GM23338 (cell line): Measurements from ENCODE around the gene TSHZ2. TPM values are rescaled to one million over a fixed set of nuclear protein-coding genes. Genes with fewer than 3 reads are reported as not detected.

Source experiments
- ATAC-seq: fragments of 200-7000 bp; cut with Tn5 transposase; 3 replicates; pipeline ENCODE4 v1.9.1; 2020
- DNase-seq: peaks from one replicate; pipeline ENCODE4 v3.0.0-alpha.2; 2015; ENCODE audit warnings: low spot score
- H2AFZ ChIP-seq: fragments of 200-600 bp; sonication (generic); 2 replicates; pipeline ENCODE4 v1.8.0; 2016; ENCODE audit warnings: antibody characterized with exemption, mild to moderate bottlenecking, moderate library complexity
- H3F3A ChIP-seq: fragments of 200-600 bp; sonication (generic); replicated peaks from 2 replicates; pipeline ENCODE4 v1.8.0; 2017; ENCODE audit warnings: antibody characterized with exemption, mixed run types, low read depth
- H3K27ac ChIP-seq: fragments of 200-600 bp; sonication (generic); 2 replicates; pipeline ENCODE4 v1.6.1; 2016; ENCODE audit warnings: low read depth
- H3K27me3 ChIP-seq: fragments of 200-600 bp; sonication (generic); 2 replicates; pipeline ENCODE4 v1.8.0; 2016; ENCODE audit warnings: mild to moderate bottlenecking, mixed run types, moderate library complexity; ENCODE audit not compliant: insufficient read depth
- H3K36me3 ChIP-seq: fragments of 200-600 bp; sonication (generic); 2 replicates; pipeline ENCODE4 v1.8.0; 2016; ENCODE audit warnings: mild to moderate bottlenecking; ENCODE audit not compliant: insufficient read depth
- H3K4me1 ChIP-seq: fragments of 200-600 bp; sonication (generic); 2 replicates; pipeline ENCODE4 v1.8.0; 2016; ENCODE audit warnings: mild to moderate bottlenecking, moderate library complexity; ENCODE audit not compliant: insufficient read depth
- H3K4me2 ChIP-seq: fragments of 200-600 bp; sonication (generic); 2 replicates; pipeline ENCODE4 v1.7.1; 2017; ENCODE audit warnings: mixed run types
- H3K4me3 ChIP-seq: fragments of 200-600 bp; sonication (generic); 2 replicates; pipeline ENCODE4 v1.6.1; 2016; ENCODE audit warnings: mixed run types
- H3K79me2 ChIP-seq: fragments of 200-600 bp; sonication (generic); replicated peaks from 2 replicates; pipeline ENCODE4 v1.8.0; 2017; ENCODE audit warnings: mild to moderate bottlenecking; ENCODE audit not compliant: insufficient read depth
- H3K9me2 ChIP-seq: fragments of 200-600 bp; sonication (generic); 2 replicates; pipeline ENCODE4 v1.8.0; 2017; ENCODE audit not compliant: insufficient read depth
- H4K20me1 ChIP-seq: fragments of 200-600 bp; sonication (generic); replicated peaks from 2 replicates; pipeline ENCODE4 v1.8.0; 2017; ENCODE audit warnings: mild to moderate bottlenecking; ENCODE audit not compliant: insufficient read depth
- H3K27ac Mint-ChIP-seq: 2 replicates; pipeline ENCODE4 v1.8.0; 2020; ENCODE audit warnings: inconsistent platforms, mild to moderate bottlenecking, moderate library complexity, mixed read lengths
- H3K27me3 Mint-ChIP-seq: 3 replicates; pipeline ENCODE4 v1.8.0; 2022; ENCODE audit warnings: low read depth, mild to moderate bottlenecking, moderate library complexity, mixed read lengths, inconsistent platforms; ENCODE audit not compliant: insufficient read depth, poor library complexity
- H3K36me3 Mint-ChIP-seq: 3 replicates; pipeline ENCODE4 v1.8.0; 2021; ENCODE audit warnings: low read depth, mild to moderate bottlenecking, inconsistent platforms, moderate library complexity, mixed read lengths
- H3K4me1 Mint-ChIP-seq: 3 replicates; pipeline ENCODE4 v1.8.0; 2020; ENCODE audit warnings: mild to moderate bottlenecking, inconsistent platforms, mixed read lengths
- H3K4me3 Mint-ChIP-seq: 3 replicates; pipeline ENCODE4 v1.8.0; 2021; ENCODE audit warnings: moderate library complexity, mild to moderate bottlenecking, inconsistent platforms, mixed read lengths
- H3K9me3 Mint-ChIP-seq: 3 replicates; pipeline ENCODE4 v1.8.0; 2020; ENCODE audit warnings: moderate library complexity, mild to moderate bottlenecking, inconsistent platforms, mixed read lengths
- CREB1 ChIP-seq: fragments of 250-450 bp; sonication (Bioruptor Pico); IDR thresholded peaks from 2 replicates; pipeline ENCODE4 v1.5.0; 2020; ENCODE audit warnings: low read depth, mild to moderate bottlenecking, moderate library complexity
- EZH2 ChIP-seq: fragments of 200-600 bp; sonication (generic); IDR thresholded peaks from one replicate; pipeline ENCODE4 v1.8.0; 2017; ENCODE audit warnings: antibody characterized with exemption, mild to moderate bottlenecking, low read depth; ENCODE audit not compliant: unreplicated experiment
- EZH2phosphoT487 ChIP-seq: fragments of 200-600 bp; sonication (generic); IDR thresholded peaks from one replicate; pipeline ENCODE4 v1.8.1; 2018; ENCODE audit warnings: antibody characterized with exemption; ENCODE audit not compliant: unreplicated experiment
- JUNB ChIP-seq: IDR thresholded peaks from one replicate; pipeline ENCODE4 v1.6.1; 2016; ENCODE audit warnings: antibody characterized with exemption; ENCODE audit not compliant: unreplicated experiment
- NANOG ChIP-seq: IDR thresholded peaks from 2 replicates; pipeline ENCODE4 v1.6.1; 2016; ENCODE audit warnings: antibody characterized with exemption, borderline replicate concordance
- POLR2AphosphoS5 ChIP-seq: IDR thresholded peaks from 2 replicates; pipeline ENCODE4 v1.6.1; 2016; ENCODE audit warnings: antibody characterized with exemption, low read depth
- STAT1 ChIP-seq: IDR thresholded peaks from one replicate; pipeline ENCODE4 v1.6.1; 2016; ENCODE audit warnings: antibody characterized with exemption; ENCODE audit not compliant: unreplicated experiment
- ZNF114 ChIP-seq: fragments of 250-450 bp; sonication (Bioruptor Pico); IDR thresholded peaks from 2 replicates; pipeline ENCODE4 v1.5.0; 2020; ENCODE audit warnings: mild to moderate bottlenecking, moderate library complexity
- ZNF331 ChIP-seq: fragments of 250-450 bp; sonication (Bioruptor Pico); IDR thresholded peaks from 2 replicates; pipeline ENCODE4 v1.5.0; 2020; ENCODE audit warnings: low read depth, mild to moderate bottlenecking, moderate library complexity
- polyA plus RNA-seq: library from polyadenylated mRNA; unstranded; fragments of >200 nt; fragmentation: Nextera tagmentation; extraction: Ambion mirVana; gene quantifications from 2 replicates; pipeline ENCODE4 v1.2.1, GENCODE V29; 2016
- total RNA-seq: library from RNA; depleted of rRNA; stranded (reverse); fragments of >200 nt; shearing (Covaris generic); gene quantifications from 2 replicates; pipeline ENCODE4 v1.2.3, GENCODE V29; 2014
- TF ChIP-seq, protein P1 (sequence below), 2 experiments: fragments of 200-600 bp in 1 of 2; sonication (generic) in 1 of 2; conservative IDR thresholded peaks; 2 replicates each; pipeline versions ENCODE4 v1.5.1 to v1.6.1; 2016 to 2017; ENCODE audit warnings: antibody characterized with exemption in 2 of 2, low read depth in 2 of 2, mild to moderate bottlenecking in 2 of 2, moderate library complexity in 1 of 2
- TF ChIP-seq, protein P2 (sequence below): fragments of 250-450 bp; sonication (Bioruptor Pico); IDR thresholded peaks from 2 replicates; pipeline ENCODE4 v1.5.0; 2020; ENCODE audit warnings: mild to moderate bottlenecking, moderate library complexity
- TF ChIP-seq, protein P3 (sequence below): IDR thresholded peaks from 2 replicates; pipeline ENCODE4 v1.6.1; 2016; ENCODE audit warnings: antibody characterized with exemption
- TF ChIP-seq, protein P4 (sequence below): IDR thresholded peaks from one replicate; pipeline ENCODE4 v1.6.1; 2018; ENCODE audit warnings: antibody characterized with exemption; ENCODE audit not compliant: unreplicated experiment

The TSHZ2 gene
- total and polyA plus RNA-seq, 2 experiments from 2014 or later, result 0.49 to 1.3 TPM

DNA sequence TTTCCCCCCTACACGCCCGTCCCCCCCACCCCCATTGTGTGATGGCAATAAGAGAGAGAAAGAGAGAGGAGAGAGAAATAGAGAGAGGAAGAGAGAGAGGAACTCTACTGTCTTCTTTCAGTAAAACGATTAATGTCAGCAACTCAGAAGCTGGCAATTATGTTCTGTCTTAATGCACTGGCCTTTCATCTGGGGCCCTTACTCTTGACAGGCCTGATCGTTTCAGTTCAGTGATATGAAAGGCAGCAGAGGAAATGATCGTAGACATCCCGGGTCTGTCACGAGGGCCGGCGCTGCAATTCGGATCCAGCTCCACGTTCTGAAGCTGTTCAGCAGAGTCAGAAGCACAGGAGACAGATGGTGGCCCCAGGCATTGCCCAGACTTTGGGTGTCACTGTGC lies 312.5 kb downstream of the TSHZ2 start:
- Mint-ChIP-seq H3K9me3 (no peaks in the 10 kb centered on the region), H3K27me3 (peaks cover 2% of the 10 kb centered on the region), H3K4me3 (no peak overlapping the region), H3K27ac (no peak overlapping the region), H3K36me3 (no peaks in the 10 kb centered on the region), H3K4me1 (peaks cover 45% of the 10 kb centered on the region)
- H3K4me2 ChIP-seq, result no peak overlapping the region
- H3K27ac ChIP-seq, result no peak overlapping the region
- H3K79me2 ChIP-seq, result no peaks in the 10 kb centered on the region
- no peaks in the 10 kb centered on the region for H3K27me3 ChIP-seq
- no peaks in the 10 kb centered on the region for H4K20me1 ChIP-seq
- H2AFZ ChIP-seq, result peak overlapping the region; percentile 53; the same call in 1 of the 2 replicates
- no peaks in the 10 kb centered on the region for H3K9me2 ChIP-seq
- peaks cover 36% of the 10 kb centered on the region for H3K4me1 ChIP-seq
- no peak for TF ChIP-seq POLR2AphosphoS5
- TF ChIP-seq, protein P1, sequence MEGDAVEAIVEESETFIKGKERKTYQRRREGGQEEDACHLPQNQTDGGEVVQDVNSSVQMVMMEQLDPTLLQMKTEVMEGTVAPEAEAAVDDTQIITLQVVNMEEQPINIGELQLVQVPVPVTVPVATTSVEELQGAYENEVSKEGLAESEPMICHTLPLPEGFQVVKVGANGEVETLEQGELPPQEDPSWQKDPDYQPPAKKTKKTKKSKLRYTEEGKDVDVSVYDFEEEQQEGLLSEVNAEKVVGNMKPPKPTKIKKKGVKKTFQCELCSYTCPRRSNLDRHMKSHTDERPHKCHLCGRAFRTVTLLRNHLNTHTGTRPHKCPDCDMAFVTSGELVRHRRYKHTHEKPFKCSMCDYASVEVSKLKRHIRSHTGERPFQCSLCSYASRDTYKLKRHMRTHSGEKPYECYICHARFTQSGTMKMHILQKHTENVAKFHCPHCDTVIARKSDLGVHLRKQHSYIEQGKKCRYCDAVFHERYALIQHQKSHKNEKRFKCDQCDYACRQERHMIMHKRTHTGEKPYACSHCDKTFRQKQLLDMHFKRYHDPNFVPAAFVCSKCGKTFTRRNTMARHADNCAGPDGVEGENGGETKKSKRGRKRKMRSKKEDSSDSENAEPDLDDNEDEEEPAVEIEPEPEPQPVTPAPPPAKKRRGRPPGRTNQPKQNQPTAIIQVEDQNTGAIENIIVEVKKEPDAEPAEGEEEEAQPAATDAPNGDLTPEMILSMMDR (conservative IDR thresholded peaks at IDR 0.05; ENCODE audit: low read depth in 2 of 2), result no peak
- no peak for TF ChIP-seq JUNB
- TF ChIP-seq EZH2, result no peak
- no peak for TF ChIP-seq CREB1 (CRISPR knock-in tag)
- TF ChIP-seq, protein P2, sequence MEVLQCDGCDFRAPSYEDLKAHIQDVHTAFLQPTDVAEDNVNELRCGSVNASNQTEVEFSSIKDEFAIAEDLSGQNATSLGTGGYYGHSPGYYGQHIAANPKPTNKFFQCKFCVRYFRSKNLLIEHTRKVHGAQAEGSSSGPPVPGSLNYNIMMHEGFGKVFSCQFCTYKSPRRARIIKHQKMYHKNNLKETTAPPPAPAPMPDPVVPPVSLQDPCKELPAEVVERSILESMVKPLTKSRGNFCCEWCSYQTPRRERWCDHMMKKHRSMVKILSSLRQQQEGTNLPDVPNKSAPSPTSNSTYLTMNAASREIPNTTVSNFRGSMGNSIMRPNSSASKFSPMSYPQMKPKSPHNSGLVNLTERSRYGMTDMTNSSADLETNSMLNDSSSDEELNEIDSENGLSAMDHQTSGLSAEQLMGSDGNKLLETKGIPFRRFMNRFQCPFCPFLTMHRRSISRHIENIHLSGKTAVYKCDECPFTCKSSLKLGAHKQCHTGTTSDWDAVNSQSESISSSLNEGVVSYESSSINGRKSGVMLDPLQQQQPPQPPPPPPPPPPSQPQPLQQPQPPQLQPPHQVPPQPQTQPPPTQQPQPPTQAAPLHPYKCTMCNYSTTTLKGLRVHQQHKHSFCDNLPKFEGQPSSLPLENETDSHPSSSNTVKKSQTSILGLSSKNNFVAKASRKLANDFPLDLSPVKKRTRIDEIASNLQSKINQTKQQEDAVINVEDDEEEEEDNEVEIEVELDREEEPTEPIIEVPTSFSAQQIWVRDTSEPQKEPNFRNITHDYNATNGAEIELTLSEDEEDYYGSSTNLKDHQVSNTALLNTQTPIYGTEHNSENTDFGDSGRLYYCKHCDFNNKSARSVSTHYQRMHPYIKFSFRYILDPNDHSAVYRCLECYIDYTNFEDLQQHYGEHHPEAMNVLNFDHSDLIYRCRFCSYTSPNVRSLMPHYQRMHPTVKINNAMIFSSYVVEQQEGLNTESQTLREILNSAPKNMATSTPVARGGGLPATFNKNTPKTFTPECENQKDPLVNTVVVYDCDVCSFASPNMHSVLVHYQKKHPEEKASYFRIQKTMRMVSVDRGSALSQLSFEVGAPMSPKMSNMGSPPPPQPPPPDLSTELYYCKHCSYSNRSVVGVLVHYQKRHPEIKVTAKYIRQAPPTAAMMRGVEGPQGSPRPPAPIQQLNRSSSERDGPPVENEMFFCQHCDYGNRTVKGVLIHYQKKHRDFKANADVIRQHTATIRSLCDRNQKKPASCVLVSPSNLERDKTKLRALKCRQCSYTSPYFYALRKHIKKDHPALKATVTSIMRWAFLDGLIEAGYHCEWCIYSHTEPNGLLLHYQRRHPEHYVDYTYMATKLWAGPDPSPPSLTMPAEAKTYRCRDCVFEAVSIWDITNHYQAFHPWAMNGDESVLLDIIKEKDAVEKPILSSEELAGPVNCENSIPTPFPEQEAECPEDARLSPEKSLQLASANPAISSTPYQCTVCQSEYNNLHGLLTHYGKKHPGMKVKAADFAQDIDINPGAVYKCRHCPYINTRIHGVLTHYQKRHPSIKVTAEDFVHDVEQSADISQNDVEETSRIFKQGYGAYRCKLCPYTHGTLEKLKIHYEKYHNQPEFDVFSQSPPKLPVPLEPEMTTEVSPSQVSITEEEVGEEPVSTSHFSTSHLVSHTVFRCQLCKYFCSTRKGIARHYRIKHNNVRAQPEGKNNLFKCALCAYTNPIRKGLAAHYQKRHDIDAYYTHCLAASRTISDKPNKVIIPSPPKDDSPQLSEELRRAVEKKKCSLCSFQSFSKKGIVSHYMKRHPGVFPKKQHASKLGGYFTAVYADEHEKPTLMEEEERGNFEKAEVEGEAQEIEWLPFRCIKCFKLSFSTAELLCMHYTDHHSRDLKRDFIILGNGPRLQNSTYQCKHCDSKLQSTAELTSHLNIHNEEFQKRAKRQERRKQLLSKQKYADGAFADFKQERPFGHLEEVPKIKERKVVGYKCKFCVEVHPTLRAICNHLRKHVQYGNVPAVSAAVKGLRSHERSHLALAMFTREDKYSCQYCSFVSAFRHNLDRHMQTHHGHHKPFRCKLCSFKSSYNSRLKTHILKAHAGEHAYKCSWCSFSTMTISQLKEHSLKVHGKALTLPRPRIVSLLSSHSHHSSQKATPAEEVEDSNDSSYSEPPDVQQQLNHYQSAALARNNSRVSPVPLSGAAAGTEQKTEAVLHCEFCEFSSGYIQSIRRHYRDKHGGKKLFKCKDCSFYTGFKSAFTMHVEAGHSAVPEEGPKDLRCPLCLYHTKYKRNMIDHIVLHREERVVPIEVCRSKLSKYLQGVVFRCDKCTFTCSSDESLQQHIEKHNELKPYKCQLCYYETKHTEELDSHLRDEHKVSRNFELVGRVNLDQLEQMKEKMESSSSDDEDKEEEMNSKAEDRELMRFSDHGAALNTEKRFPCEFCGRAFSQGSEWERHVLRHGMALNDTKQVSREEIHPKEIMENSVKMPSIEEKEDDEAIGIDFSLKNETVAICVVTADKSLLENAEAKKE (CRISPR knock-in tag), result no peak
- TF ChIP-seq EZH2phosphoT487, result no peak
- TF ChIP-seq, protein P3, sequence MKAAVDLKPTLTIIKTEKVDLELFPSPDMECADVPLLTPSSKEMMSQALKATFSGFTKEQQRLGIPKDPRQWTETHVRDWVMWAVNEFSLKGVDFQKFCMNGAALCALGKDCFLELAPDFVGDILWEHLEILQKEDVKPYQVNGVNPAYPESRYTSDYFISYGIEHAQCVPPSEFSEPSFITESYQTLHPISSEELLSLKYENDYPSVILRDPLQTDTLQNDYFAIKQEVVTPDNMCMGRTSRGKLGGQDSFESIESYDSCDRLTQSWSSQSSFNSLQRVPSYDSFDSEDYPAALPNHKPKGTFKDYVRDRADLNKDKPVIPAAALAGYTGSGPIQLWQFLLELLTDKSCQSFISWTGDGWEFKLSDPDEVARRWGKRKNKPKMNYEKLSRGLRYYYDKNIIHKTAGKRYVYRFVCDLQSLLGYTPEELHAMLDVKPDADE, result no peak
- TF ChIP-seq ZNF114 (CRISPR knock-in tag), result no peak
- TF ChIP-seq STAT1, result no peak
- TF ChIP-seq ZNF331, result no peak
- TF ChIP-seq, protein P4, sequence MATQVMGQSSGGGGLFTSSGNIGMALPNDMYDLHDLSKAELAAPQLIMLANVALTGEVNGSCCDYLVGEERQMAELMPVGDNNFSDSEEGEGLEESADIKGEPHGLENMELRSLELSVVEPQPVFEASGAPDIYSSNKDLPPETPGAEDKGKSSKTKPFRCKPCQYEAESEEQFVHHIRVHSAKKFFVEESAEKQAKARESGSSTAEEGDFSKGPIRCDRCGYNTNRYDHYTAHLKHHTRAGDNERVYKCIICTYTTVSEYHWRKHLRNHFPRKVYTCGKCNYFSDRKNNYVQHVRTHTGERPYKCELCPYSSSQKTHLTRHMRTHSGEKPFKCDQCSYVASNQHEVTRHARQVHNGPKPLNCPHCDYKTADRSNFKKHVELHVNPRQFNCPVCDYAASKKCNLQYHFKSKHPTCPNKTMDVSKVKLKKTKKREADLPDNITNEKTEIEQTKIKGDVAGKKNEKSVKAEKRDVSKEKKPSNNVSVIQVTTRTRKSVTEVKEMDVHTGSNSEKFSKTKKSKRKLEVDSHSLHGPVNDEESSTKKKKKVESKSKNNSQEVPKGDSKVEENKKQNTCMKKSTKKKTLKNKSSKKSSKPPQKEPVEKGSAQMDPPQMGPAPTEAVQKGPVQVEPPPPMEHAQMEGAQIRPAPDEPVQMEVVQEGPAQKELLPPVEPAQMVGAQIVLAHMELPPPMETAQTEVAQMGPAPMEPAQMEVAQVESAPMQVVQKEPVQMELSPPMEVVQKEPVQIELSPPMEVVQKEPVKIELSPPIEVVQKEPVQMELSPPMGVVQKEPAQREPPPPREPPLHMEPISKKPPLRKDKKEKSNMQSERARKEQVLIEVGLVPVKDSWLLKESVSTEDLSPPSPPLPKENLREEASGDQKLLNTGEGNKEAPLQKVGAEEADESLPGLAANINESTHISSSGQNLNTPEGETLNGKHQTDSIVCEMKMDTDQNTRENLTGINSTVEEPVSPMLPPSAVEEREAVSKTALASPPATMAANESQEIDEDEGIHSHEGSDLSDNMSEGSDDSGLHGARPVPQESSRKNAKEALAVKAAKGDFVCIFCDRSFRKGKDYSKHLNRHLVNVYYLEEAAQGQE, result no peak
- TF ChIP-seq NANOG, result no peak
- no peak for DNase-seq
- H3K36me3 ChIP-seq, result no peaks in the 10 kb centered on the region
- ATAC-seq, result no peak
- H3F3A ChIP-seq, result no peaks in the 10 kb centered on the region
- H3K4me3 ChIP-seq, result no peak overlapping the region
